Activated T-cell treated with anti-CD3 and anti-CD28 coated beads, Interleukin-2, amount 50 U/mL, for 48 hours (primary cell): ENCODE data around the gene ATP6V1B1.

Source experiments
- DNase-seq, 2 experiments: peaks; one replicate each; pipeline ENCODE4 v3.0.0-alpha.2; 2020

ATP6V1B1 gene

DNA sequence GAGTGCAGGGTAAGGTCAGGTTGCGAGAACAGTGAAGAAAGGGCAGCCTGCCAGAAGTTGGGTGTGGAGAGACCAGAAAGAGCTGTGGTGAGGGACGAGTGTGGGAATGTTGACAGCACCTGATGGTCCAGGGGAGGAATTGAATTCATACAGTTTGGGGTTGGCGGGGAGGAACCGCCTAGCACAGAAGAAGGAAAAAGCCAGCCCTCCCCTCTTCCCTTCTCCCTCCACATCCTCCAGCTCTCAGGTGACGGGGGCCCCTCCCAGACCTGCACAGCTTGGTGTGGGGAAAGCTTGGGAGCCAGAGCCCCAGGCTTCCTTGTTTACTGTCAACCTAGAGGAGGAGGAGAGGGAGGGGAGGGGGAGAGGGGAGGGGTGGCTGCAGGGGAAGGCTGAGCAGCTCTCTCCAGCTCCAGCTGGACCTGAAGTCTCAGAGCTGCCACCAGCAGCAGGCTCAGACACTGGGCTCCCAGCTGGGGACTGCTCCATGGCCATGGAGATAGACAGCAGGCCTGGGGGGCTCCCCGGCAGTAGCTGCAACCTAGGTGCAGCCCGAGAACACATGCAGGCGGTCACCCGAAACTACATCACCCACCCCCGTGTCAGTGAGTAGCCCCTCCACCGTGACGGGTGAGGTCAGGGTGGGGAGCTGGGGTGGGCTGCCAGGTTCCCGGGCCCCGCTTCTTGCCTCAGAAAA lies at the start of gene ATP6V1B1:
ATP6V1B1 (plus strand) TSS at position 433 of the 697 bp plus-strand sequence; CDS start at position 488, 55 bp downstream.
- DNase-seq = peak in 1 of 2 experiments; percentile 5

DNA sequence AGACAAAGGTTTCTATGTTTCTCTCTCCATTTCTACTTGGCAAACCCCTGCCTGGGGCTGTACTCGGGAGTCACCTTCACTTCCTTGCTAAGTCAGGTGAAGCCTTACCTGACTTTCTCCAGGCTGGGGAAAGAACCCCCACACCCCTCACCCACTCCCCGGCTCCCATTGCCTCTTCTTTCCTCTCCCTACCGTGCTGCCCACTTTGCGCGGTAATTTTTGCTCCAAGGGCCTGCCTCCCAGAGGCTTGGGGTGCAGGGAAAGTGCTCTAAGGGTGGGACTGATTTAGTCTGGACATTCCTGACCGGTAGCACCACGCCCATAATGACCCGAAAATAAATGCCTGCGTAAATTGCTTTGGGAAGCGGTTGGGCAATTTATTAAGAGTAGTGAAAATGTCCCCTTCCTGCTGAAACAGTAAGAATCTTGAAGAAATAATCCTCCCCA lies 49.1 kb upstream of the ATP6V1B1 start:
- no peak for DNase-seq

- no peak for DNase-seq
Measured at GRCh38 chr2:70887208-70887549, 48.5 kb upstream of the ATP6V1B1 start.

GRCh38 chr2:70887550-70888246 lies 48.0 kb upstream of the ATP6V1B1 start:
- no peak for DNase-seq

DNA sequence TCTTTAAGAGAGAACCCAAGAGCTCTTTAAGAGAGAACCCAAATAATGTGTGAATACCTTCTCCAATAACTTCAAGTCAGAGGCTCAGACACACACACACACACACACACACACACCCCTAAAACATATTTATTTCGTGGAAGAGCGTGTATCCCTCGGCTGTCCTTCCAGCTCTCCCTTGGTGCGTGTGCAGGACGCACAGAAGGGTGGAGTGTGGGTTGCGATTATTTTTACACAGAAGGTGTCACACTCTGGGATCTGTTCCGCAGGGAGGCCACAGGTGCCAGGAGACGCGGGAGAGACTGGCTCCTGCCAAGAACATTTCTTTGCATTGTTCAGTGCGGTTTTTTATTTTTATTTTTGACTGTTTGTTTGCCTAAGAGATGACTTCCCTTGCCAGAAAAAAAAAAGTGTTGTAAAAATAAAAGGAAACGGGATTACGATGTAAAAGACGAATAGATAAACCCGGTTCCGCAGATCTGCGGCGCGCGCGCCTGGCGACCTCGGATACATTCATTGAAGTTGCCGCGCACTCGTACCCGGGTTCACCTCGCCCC lies 47.3 kb upstream of the ATP6V1B1 start:
- DNase-seq = no peak

DNA sequence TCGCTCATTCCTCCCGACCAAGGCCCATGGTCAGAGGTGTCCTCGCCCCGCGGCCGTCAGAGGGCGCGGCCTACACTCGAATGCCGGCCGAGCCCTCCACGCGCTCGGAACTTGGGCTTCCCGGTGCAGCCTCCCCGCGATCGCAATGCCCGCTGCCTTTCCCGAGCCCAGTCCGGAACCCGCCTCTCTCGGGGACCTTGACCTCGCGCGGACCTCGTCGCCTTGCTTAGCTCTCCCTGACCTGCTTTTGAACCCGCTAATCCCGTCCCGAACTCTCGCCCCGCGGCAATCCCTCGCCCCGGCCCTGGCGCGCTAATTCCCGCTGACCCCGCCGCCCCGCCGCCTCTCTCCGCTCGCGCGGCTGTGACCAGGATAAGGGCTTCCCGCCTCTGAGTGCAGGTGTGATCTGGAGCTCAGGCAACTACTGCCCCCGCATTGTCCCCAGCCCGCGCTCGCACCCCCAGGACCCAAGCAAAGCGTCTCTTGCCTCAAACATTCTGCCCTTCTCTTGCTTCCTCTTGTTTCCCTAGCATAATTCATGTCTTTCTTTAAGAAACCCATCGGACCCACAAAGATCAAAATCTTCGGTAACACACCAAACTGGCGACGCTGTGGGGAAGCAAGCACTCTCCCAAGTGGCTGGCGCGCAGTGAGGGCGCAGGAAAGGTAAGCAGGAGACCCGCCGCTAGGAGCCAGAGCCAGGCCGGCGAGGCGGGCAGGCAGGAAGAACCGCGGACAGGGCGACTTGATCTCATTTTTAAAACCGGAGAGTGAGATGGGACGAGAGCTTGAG lies 46.6 kb upstream of the ATP6V1B1 start:
- no peak for DNase-seq

- DNase-seq = no peak
Measured at GRCh38 chr2:70889716-70890037, 46.0 kb upstream of the ATP6V1B1 start.

GRCh38 chr2:70890469-70891065 lies 45.1 kb upstream of the ATP6V1B1 start:
- DNase-seq = no peak

- no peak for DNase-seq
Measured at GRCh38 chr2:70891572-70892357, 43.9 kb upstream of the ATP6V1B1 start.

GRCh38 chr2:70892750-70893149 lies 43.0 kb upstream of the ATP6V1B1 start:
- no peak for DNase-seq

DNA sequence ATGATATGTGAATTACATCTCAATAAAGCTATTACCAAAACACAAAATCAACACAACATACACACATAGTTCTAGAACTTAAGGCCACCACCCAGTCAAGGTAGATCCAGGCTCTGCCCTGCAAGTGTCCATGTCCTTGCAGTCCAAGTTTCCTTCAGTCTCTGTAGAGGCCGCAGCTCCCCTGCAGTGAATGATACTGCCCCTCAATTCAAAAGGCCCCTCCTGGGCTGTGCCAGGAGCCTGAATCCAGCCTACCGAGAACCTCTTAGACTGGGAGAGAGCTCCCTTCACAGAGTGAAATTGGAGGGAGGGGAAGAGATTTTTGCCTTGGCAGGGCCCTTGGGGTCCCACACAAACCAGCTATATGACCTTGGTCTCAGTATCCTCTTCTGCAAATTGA lies 42.5 kb upstream of the ATP6V1B1 start:
- no peak for DNase-seq

DNA sequence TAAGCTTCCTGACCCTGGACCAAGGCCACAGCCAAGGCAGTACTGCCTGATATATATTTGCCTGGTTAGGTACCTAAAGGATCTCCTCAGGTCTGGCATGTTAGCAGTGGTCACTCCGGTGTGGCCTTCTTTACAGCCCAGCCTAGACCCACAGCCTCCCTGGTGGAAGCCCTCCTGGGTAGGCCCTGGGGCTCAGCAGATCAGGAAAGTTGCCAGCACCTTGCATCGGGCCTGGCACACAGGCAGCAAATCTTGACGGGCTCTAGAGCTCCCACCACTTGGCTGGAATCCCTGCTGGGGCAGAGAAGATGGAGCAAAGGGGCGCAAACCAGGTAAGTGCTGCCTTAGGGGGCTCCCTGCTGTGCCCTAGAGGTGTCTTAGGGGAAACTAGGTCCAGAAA lies 40.9 kb upstream of the ATP6V1B1 start:
- no peak for DNase-seq

GRCh38 chr2:70895249-70895648 lies 40.5 kb upstream of the ATP6V1B1 start:
- no peak for DNase-seq

- DNase-seq = no peak
Measured at GRCh38 chr2:70895998-70896764, 39.5 kb upstream of the ATP6V1B1 start.

DNA sequence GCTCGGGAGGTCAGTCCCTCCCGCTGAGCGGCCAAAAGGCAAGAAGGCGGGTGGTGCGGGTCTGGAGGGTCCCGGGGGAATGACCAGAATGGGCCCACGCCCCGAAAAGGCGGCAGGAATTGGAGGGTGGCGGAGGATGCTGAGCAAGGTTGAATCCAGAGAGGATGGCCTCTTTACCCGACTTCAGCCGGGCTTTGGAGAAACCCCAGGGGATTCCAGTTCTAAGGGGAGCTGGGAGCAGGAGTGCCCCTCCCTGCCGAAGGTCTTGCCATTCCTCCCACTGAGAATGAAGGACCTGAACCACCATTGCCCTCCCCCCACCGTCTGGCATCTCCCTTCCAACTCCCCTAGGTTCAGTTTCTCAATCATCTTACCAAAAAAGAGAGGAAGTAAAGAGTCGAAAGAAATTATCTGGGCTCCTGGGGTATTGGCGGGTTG lies 38.9 kb upstream of the ATP6V1B1 start:
- DNase-seq = no peak

GRCh38 chr2:70897203-70897976 lies 38.3 kb upstream of the ATP6V1B1 start:
- DNase-seq = no peak

DNA sequence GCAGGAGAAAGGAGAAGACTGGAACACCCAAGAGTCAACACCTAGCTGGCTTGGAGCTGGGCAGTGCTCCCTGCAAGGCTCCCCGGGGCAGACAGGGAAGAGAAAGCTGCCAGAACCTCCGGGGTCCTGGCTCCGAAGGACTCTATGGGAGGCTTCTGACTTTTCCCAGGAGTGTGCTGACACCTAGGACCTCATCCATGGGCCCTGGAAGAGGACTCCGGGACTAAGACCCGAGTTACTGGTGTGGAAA lies 37.8 kb upstream of the ATP6V1B1 start:
- DNase-seq = no peak

- DNase-seq = no peak
Measured at GRCh38 chr2:70898363-70899240, 37.1 kb upstream of the ATP6V1B1 start.

DNA sequence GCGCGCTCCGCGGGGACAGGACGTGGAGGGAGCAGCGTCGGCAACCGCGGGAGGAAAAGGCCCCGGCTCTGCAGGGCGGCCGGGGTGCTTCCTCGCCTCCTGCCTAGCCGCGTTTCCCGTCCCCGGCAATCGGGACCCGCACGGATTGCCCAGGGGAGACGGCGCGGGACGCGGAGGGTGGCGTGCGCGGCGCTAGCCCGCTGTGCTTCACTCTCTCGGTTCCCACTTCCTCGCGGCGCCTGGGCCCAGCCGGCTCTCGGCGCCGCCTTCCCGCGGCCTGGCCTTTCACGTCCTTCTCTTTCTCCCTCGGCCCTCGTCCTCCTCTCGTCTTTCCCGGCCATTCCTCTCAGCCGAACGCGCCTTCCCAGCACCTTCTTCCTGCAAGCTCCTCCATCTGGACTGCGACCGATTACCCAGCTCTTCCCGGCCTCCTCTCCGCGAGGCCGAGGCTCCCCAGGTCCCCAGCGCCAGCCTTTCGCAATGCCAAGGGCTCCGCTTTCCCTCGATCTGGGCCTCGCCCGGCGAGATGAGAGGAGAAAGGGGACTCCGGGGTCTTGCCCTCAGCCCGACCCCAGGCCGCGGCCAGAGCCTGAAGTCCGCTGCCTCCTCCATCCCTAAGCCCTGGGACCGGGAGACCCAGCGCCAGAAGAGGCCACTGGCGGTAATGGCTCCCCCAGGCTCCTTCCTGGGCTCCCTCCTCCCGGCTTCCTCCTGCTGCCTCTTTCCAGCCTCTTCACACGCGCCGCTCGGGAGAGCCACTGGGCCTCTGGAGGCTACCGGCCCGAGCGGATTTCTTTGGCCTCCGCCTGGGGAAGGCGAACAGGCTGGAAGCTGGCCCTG lies 34.3 kb upstream of the ATP6V1B1 start:
- no peak for DNase-seq
